GM23338 (cell line): ENCODE measurements around the gene LGALS1. TPM values are rescaled to one million over a fixed set of nuclear protein-coding genes. Genes with fewer than 3 reads are reported as not detected.

Experiments
- ATAC-seq: fragments of 200-7000 bp; cut with Tn5 transposase; 3 replicates; pipeline ENCODE4 v1.9.1; 2020
- DNase-seq: peaks from one replicate; pipeline ENCODE4 v3.0.0-alpha.2; 2015; ENCODE audit warnings: low spot score
- H2AFZ ChIP-seq: fragments of 200-600 bp; sonication (generic); 2 replicates; pipeline ENCODE4 v1.8.0; 2016; ENCODE audit warnings: antibody characterized with exemption, mild to moderate bottlenecking, moderate library complexity
- H3F3A ChIP-seq: fragments of 200-600 bp; sonication (generic); replicated peaks from 2 replicates; pipeline ENCODE4 v1.8.0; 2017; ENCODE audit warnings: antibody characterized with exemption, mixed run types, low read depth
- H3K27ac ChIP-seq: fragments of 200-600 bp; sonication (generic); 2 replicates; pipeline ENCODE4 v1.6.1; 2016; ENCODE audit warnings: low read depth
- H3K27me3 ChIP-seq: fragments of 200-600 bp; sonication (generic); 2 replicates; pipeline ENCODE4 v1.8.0; 2016; ENCODE audit warnings: mild to moderate bottlenecking, mixed run types, moderate library complexity; ENCODE audit not compliant: insufficient read depth
- H3K36me3 ChIP-seq: fragments of 200-600 bp; sonication (generic); 2 replicates; pipeline ENCODE4 v1.8.0; 2016; ENCODE audit warnings: mild to moderate bottlenecking; ENCODE audit not compliant: insufficient read depth
- H3K4me1 ChIP-seq: fragments of 200-600 bp; sonication (generic); 2 replicates; pipeline ENCODE4 v1.8.0; 2016; ENCODE audit warnings: mild to moderate bottlenecking, moderate library complexity; ENCODE audit not compliant: insufficient read depth
- H3K4me2 ChIP-seq: fragments of 200-600 bp; sonication (generic); 2 replicates; pipeline ENCODE4 v1.7.1; 2017; ENCODE audit warnings: mixed run types
- H3K4me3 ChIP-seq: fragments of 200-600 bp; sonication (generic); 2 replicates; pipeline ENCODE4 v1.6.1; 2016; ENCODE audit warnings: mixed run types
- H3K79me2 ChIP-seq: fragments of 200-600 bp; sonication (generic); replicated peaks from 2 replicates; pipeline ENCODE4 v1.8.0; 2017; ENCODE audit warnings: mild to moderate bottlenecking; ENCODE audit not compliant: insufficient read depth
- H3K9me2 ChIP-seq: fragments of 200-600 bp; sonication (generic); 2 replicates; pipeline ENCODE4 v1.8.0; 2017; ENCODE audit not compliant: insufficient read depth
- H4K20me1 ChIP-seq: fragments of 200-600 bp; sonication (generic); replicated peaks from 2 replicates; pipeline ENCODE4 v1.8.0; 2017; ENCODE audit warnings: mild to moderate bottlenecking; ENCODE audit not compliant: insufficient read depth
- H3K27ac Mint-ChIP-seq: 2 replicates; pipeline ENCODE4 v1.8.0; 2020; ENCODE audit warnings: inconsistent platforms, mild to moderate bottlenecking, moderate library complexity, mixed read lengths
- H3K27me3 Mint-ChIP-seq: 3 replicates; pipeline ENCODE4 v1.8.0; 2022; ENCODE audit warnings: low read depth, mild to moderate bottlenecking, moderate library complexity, mixed read lengths, inconsistent platforms; ENCODE audit not compliant: insufficient read depth, poor library complexity
- H3K36me3 Mint-ChIP-seq: 3 replicates; pipeline ENCODE4 v1.8.0; 2021; ENCODE audit warnings: low read depth, mild to moderate bottlenecking, inconsistent platforms, moderate library complexity, mixed read lengths
- H3K4me1 Mint-ChIP-seq: 3 replicates; pipeline ENCODE4 v1.8.0; 2020; ENCODE audit warnings: mild to moderate bottlenecking, inconsistent platforms, mixed read lengths
- H3K4me3 Mint-ChIP-seq: 3 replicates; pipeline ENCODE4 v1.8.0; 2021; ENCODE audit warnings: moderate library complexity, mild to moderate bottlenecking, inconsistent platforms, mixed read lengths
- H3K9me3 Mint-ChIP-seq: 3 replicates; pipeline ENCODE4 v1.8.0; 2020; ENCODE audit warnings: moderate library complexity, mild to moderate bottlenecking, inconsistent platforms, mixed read lengths
- CREB1 ChIP-seq: fragments of 250-450 bp; sonication (Bioruptor Pico); IDR thresholded peaks from 2 replicates; pipeline ENCODE4 v1.5.0; 2020; ENCODE audit warnings: low read depth, mild to moderate bottlenecking, moderate library complexity
- CTCF ChIP-seq, 2 experiments: fragments of 200-600 bp in 1 of 2; sonication (generic) in 1 of 2; conservative IDR thresholded peaks; 2 replicates each; pipeline versions ENCODE4 v1.5.1 to v1.6.1; 2016 to 2017; ENCODE audit warnings: antibody characterized with exemption in 2 of 2, low read depth in 2 of 2, mild to moderate bottlenecking in 2 of 2, moderate library complexity in 1 of 2
- ETS1 ChIP-seq: IDR thresholded peaks from 2 replicates; pipeline ENCODE4 v1.6.1; 2016; ENCODE audit warnings: antibody characterized with exemption
- EZH2 ChIP-seq: fragments of 200-600 bp; sonication (generic); IDR thresholded peaks from one replicate; pipeline ENCODE4 v1.8.0; 2017; ENCODE audit warnings: antibody characterized with exemption, mild to moderate bottlenecking, low read depth; ENCODE audit not compliant: unreplicated experiment
- EZH2phosphoT487 ChIP-seq: fragments of 200-600 bp; sonication (generic); IDR thresholded peaks from one replicate; pipeline ENCODE4 v1.8.1; 2018; ENCODE audit warnings: antibody characterized with exemption; ENCODE audit not compliant: unreplicated experiment
- JUNB ChIP-seq: IDR thresholded peaks from one replicate; pipeline ENCODE4 v1.6.1; 2016; ENCODE audit warnings: antibody characterized with exemption; ENCODE audit not compliant: unreplicated experiment
- NANOG ChIP-seq: IDR thresholded peaks from 2 replicates; pipeline ENCODE4 v1.6.1; 2016; ENCODE audit warnings: antibody characterized with exemption, borderline replicate concordance
- POLR2AphosphoS5 ChIP-seq: IDR thresholded peaks from 2 replicates; pipeline ENCODE4 v1.6.1; 2016; ENCODE audit warnings: antibody characterized with exemption, low read depth
- REST ChIP-seq: IDR thresholded peaks from one replicate; pipeline ENCODE4 v1.6.1; 2018; ENCODE audit warnings: antibody characterized with exemption; ENCODE audit not compliant: unreplicated experiment
- STAT1 ChIP-seq: IDR thresholded peaks from one replicate; pipeline ENCODE4 v1.6.1; 2016; ENCODE audit warnings: antibody characterized with exemption; ENCODE audit not compliant: unreplicated experiment
- ZNF114 ChIP-seq: fragments of 250-450 bp; sonication (Bioruptor Pico); IDR thresholded peaks from 2 replicates; pipeline ENCODE4 v1.5.0; 2020; ENCODE audit warnings: mild to moderate bottlenecking, moderate library complexity
- ZNF331 ChIP-seq: fragments of 250-450 bp; sonication (Bioruptor Pico); IDR thresholded peaks from 2 replicates; pipeline ENCODE4 v1.5.0; 2020; ENCODE audit warnings: low read depth, mild to moderate bottlenecking, moderate library complexity
- ZNF462 ChIP-seq: fragments of 250-450 bp; sonication (Bioruptor Pico); IDR thresholded peaks from 2 replicates; pipeline ENCODE4 v1.5.0; 2020; ENCODE audit warnings: mild to moderate bottlenecking, moderate library complexity
- polyA plus RNA-seq: library from polyadenylated mRNA; unstranded; fragments of >200 nt; fragmentation: Nextera tagmentation; extraction: Ambion mirVana; gene quantifications from 2 replicates; pipeline ENCODE4 v1.2.1, GENCODE V29; 2016
- total RNA-seq: library from RNA; depleted of rRNA; stranded (reverse); fragments of >200 nt; shearing (Covaris generic); gene quantifications from 2 replicates; pipeline ENCODE4 v1.2.3, GENCODE V29; 2014

The LGALS1 gene
- total and polyA plus RNA-seq, 2 experiments from 2014 or later = 31.2 to 62.5 TPM

- no peaks in the 10 kb centered on the region for H3K79me2 ChIP-seq
- no peak overlapping the region for H3K4me3 ChIP-seq
- no peaks in the 10 kb centered on the region for H4K20me1 ChIP-seq
- TF ChIP-seq ZNF331 (CRISPR knock-in tag) = no peak
- TF ChIP-seq ETS1 = no peak
- no peak for TF ChIP-seq CTCF (conservative IDR thresholded peaks at IDR 0.05; ENCODE audit: low read depth in 2 of 2)
- no peak for TF ChIP-seq ZNF114
- TF ChIP-seq EZH2 = no peak
- no peak for TF ChIP-seq EZH2phosphoT487
- TF ChIP-seq JUNB = no peak
- no peak for TF ChIP-seq STAT1
- no peak for TF ChIP-seq NANOG
- no peak for TF ChIP-seq ZNF462 (CRISPR knock-in tag)
- TF ChIP-seq CREB1 = no peak
- no peak for TF ChIP-seq REST
- no peak for TF ChIP-seq POLR2AphosphoS5
- Mint-ChIP-seq H3K4me1 (peaks cover 8% of the 10 kb centered on the region), H3K27me3 (peaks cover 11% of the 10 kb centered on the region), H3K27ac (no peak overlapping the region), H3K36me3 (peaks cover 48% of the 10 kb centered on the region), H3K4me3 (no peak overlapping the region), H3K9me3 (no peaks in the 10 kb centered on the region)
- H2AFZ ChIP-seq = no peak overlapping the region
- no peak overlapping the region for H3K27ac ChIP-seq
- H3K4me2 ChIP-seq = no peak overlapping the region
- ATAC-seq (no peak), DNase-seq (no peak)
- H3K27me3 ChIP-seq = no peaks in the 10 kb centered on the region
- H3K36me3 ChIP-seq = no peaks in the 10 kb centered on the region
- no peaks in the 10 kb centered on the region for H3K9me2 ChIP-seq
- H3F3A ChIP-seq = no peaks in the 10 kb centered on the region
- no peaks in the 10 kb centered on the region for H3K4me1 ChIP-seq
Observed at GRCh38 chr22:37710675-37711074, 35.2 kb downstream of the LGALS1 start.
